Measurements from ENCODE around the gene WFIKKN1.

DNA sequence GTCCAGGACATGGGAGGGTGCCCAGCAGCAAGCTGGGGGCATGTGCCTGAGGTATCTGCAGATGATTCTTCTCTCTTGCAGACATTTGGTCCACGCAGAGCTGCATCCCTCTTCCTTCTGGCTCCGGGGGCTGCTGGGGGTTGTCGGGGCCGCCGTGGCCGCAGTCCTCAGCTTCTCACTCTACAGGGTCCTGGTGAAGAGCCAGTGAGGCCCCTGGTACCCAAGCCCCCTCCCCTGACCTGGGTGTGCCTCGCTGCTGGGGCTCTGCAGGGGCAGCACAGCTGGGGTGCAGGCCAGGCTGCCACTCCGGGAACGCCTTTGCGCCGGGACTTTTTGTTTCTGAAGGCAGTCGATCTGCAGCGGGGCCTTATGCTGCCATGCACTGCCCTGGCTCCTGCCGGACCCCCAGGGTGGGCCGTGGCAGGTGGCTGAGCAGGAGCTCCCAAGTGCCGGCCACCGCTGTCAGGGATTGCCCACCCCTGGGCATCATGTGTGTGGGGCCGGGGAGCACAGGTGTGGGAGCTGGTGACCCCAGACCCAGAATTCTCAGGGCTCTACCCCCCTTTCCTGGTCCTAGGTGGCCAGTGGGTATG lies 42.7 kb downstream of the WFIKKN1 start:
- no peak for TF ChIP-seq CTCF (IDR thresholded peaks at IDR 0.05; ENCODE audit: insufficient read depth, low read depth, low read length)
- no peak for TF ChIP-seq EZH2 (IDR thresholded peaks at IDR 0.05; ENCODE audit: insufficient read depth, low read length)
